OCI-LY1 (cell line): ENCODE results near the gene TXNRD1.
A peak's percentile ranks its signal among the peaks of the same experiment; 100 is the strongest.

Source experiments
- H2AFZ ChIP-seq: fragments of 200-600 bp; sonication (generic), shearing (Covaris generic); 2 replicates; pipeline ENCODE4 v1.6.0; 2014; ENCODE audit warnings: antibody characterized with exemption, mild to moderate bottlenecking, low read length
- H3F3A ChIP-seq: fragments of 200-600 bp; sonication (generic), shearing (Covaris generic); 2 replicates; pipeline ENCODE4 v1.6.0; 2014; ENCODE audit warnings: mild to moderate bottlenecking, antibody characterized with exemption, low read length, moderate library complexity; ENCODE audit not compliant: insufficient read depth
- H3K27ac ChIP-seq: fragments of 200-600 bp; sonication (generic); 2 replicates; pipeline ENCODE4 v1.5.1; 2014; ENCODE audit warnings: low read length, mixed run types, mild to moderate bottlenecking, low read depth; ENCODE audit not compliant: poor library complexity, severe bottlenecking
- H3K27me3 ChIP-seq: fragments of 200-600 bp; sonication (generic); 2 replicates; pipeline ENCODE4 v1.6.0; 2014; ENCODE audit warnings: antibody characterized with exemption, mild to moderate bottlenecking, low read length, moderate library complexity; ENCODE audit not compliant: insufficient read depth
- H3K36me3 ChIP-seq: fragments of 200-600 bp; sonication (generic); 2 replicates; pipeline ENCODE4 v1.6.1; 2014; ENCODE audit warnings: mild to moderate bottlenecking, antibody characterized with exemption, low read length, moderate library complexity, mixed read lengths; ENCODE audit not compliant: insufficient read depth
- H3K4me1 ChIP-seq: fragments of 200-600 bp; sonication (generic); 2 replicates; pipeline ENCODE4 v1.5.1; 2014; ENCODE audit warnings: mild to moderate bottlenecking, low read length, moderate library complexity; ENCODE audit not compliant: insufficient read depth, severe bottlenecking
- H3K4me2 ChIP-seq: fragments of 200-600 bp; sonication (generic), shearing (Covaris generic); 2 replicates; pipeline ENCODE4 v1.6.1; 2014; ENCODE audit warnings: low read length
- H3K4me3 ChIP-seq: fragments of 200-600 bp; sonication (generic); 2 replicates; pipeline ENCODE4 v1.5.1; 2014; ENCODE audit warnings: low read length, low read depth, mild to moderate bottlenecking, mixed read lengths; ENCODE audit not compliant: poor library complexity, severe bottlenecking
- H3K79me2 ChIP-seq: fragments of 200-600 bp; shearing (Covaris generic); 2 replicates; pipeline ENCODE4 v1.6.1; 2016; ENCODE audit warnings: mixed run types, low read length, mixed read lengths; ENCODE audit not compliant: insufficient read depth
- H3K9ac ChIP-seq: fragments of 200-600 bp; sonication (generic), shearing (Covaris generic); 2 replicates; pipeline ENCODE4 v1.6.1; 2014; ENCODE audit warnings: mild to moderate bottlenecking, low read length, mixed read lengths
- H3K9me2 ChIP-seq: fragments of 200-600 bp; sonication (generic), shearing (Covaris generic); 2 replicates; pipeline ENCODE4 v1.6.1; 2014; ENCODE audit warnings: low read depth, mild to moderate bottlenecking, low read length, mixed read lengths
- H3K9me3 ChIP-seq: fragments of 200-600 bp; shearing (Covaris generic); 2 replicates; pipeline ENCODE4 v1.6.1; 2014; ENCODE audit warnings: low read length, mixed read lengths
- H4K20me1 ChIP-seq: fragments of 200-600 bp; sonication (generic), shearing (Covaris generic); 2 replicates; pipeline ENCODE4 v1.6.0; 2016; ENCODE audit warnings: mild to moderate bottlenecking, low read length; ENCODE audit not compliant: insufficient read depth
- CTCF ChIP-seq: fragments of 200-600 bp; sonication (generic), shearing (Covaris generic); IDR thresholded peaks from 2 replicates; pipeline ENCODE4 v1.5.1; 2017; ENCODE audit warnings: mild to moderate bottlenecking, antibody characterized with exemption, low read length, moderate library complexity, mixed read lengths
- EZH2 ChIP-seq: fragments of 200-600 bp; sonication (generic), shearing (Covaris generic); IDR thresholded peaks from 2 replicates; pipeline ENCODE4 v1.8.0; 2017; ENCODE audit warnings: borderline replicate concordance, mixed run types, mild to moderate bottlenecking, antibody characterized with exemption, low read length, moderate library complexity, mixed read lengths

TXNRD1 gene

GRCh38 chr12:104276273-104277131 lies 60.9 kb downstream of the TXNRD1 start:
- TF ChIP-seq EZH2 = no peak
- no peak for TF ChIP-seq CTCF
- Histone ChIP-seq H3K4me3 (peak overlapping the region; percentile 45), H3K9me3 (no peaks in the 10 kb centered on the region), H3K27me3 (no peaks in the 10 kb centered on the region), H3K4me2 (peak overlapping the region; percentile 76), H3K36me3 (no peaks in the 10 kb centered on the region), H3K27ac (peak overlapping the region; percentile 62), H2AFZ (peak overlapping the region; percentile 55; the same call in 1 of the 2 replicates), H3K79me2 (no peaks in the 10 kb centered on the region), H3K4me1 (peaks cover 12% of the 10 kb centered on the region), H3K9ac (peak overlapping the region; percentile 35; the same call in 1 of the 2 replicates), H3F3A (no peaks in the 10 kb centered on the region), H4K20me1 (no peaks in the 10 kb centered on the region), H3K9me2 (no peaks in the 10 kb centered on the region)

- Histone ChIP-seq H3K27me3 (no peaks in the 10 kb centered on the region), H3K4me2 (no peak overlapping the region), H3K9ac (no peak overlapping the region), H3K27ac (no peak overlapping the region), H3K79me2 (no peaks in the 10 kb centered on the region), H3K4me1 (peaks cover 12% of the 10 kb centered on the region), H3K36me3 (no peaks in the 10 kb centered on the region), H2AFZ (no peak overlapping the region), H3K9me2 (no peaks in the 10 kb centered on the region), H3F3A (no peaks in the 10 kb centered on the region), H3K9me3 (no peaks in the 10 kb centered on the region), H3K4me3 (no peak overlapping the region), H4K20me1 (no peaks in the 10 kb centered on the region)
- TF ChIP-seq CTCF = no peak
- TF ChIP-seq EZH2 = no peak
Measured at GRCh38 chr12:104279164-104279563, 63.6 kb downstream of the TXNRD1 start.

- no peak overlapping the region for H3K9ac ChIP-seq
- H3K9me2 ChIP-seq = no peaks in the 10 kb centered on the region
- no peak for TF ChIP-seq EZH2
- TF ChIP-seq CTCF = no peak
- H3K4me2 ChIP-seq = no peak overlapping the region
- no peaks in the 10 kb centered on the region for H3K79me2 ChIP-seq
- no peak overlapping the region for H2AFZ ChIP-seq
- no peak overlapping the region for H3K4me3 ChIP-seq
- H3F3A ChIP-seq = no peaks in the 10 kb centered on the region
- no peaks in the 10 kb centered on the region for H3K9me3 ChIP-seq
- H4K20me1 ChIP-seq = no peaks in the 10 kb centered on the region
- no peak overlapping the region for H3K27ac ChIP-seq
- H3K27me3 ChIP-seq = no peaks in the 10 kb centered on the region
- H3K36me3 ChIP-seq = no peaks in the 10 kb centered on the region
- peaks cover 12% of the 10 kb centered on the region for H3K4me1 ChIP-seq
Measured at GRCh38 chr12:104280111-104280510, 64.5 kb downstream of the TXNRD1 start.
